Endothelial cell of umbilical vein (primary cell): Measurements from ENCODE around the gene ADCY3. TPM values are rescaled to one million over a fixed set of nuclear protein-coding genes. Genes with fewer than 3 reads are reported as not detected.

Source experiments
- BruUV-seq: library from RNA; stranded (reverse); fragments of 400-500 nt; replicated peaks from 2 replicates; lab custom pipeline; 2021; lab: Mats Ljungman, UMichigan
- CTCF ChIA-PET: fragments of 300-600, 350-600 bp; sonication (Branson Sonifier 250); formaldehyde crosslinking; loops from one replicate; lab custom pipeline; 2021; ENCODE audit warnings: antibody characterized with exemption, inconsistent platforms; lab: Charles Lee
- POLR2A ChIA-PET: fragments of 300-600, 350-600 bp; sonication (Branson Sonifier 250); formaldehyde crosslinking; loops from one replicate; lab custom pipeline; 2021; ENCODE audit warnings: antibody characterized with exemption, inconsistent platforms; lab: Charles Lee
- DNase-seq: peaks from one replicate; pipeline ENCODE4 v3.0.0-alpha.2; 2011; ENCODE audit warnings: low read depth, low spot score
- FAIRE-seq: peaks from 2 replicates; lab custom pipeline; 2011; peaks lifted over from hg19 to GRCh38; lab: Jason Lieb, UNC
- H2AFZ ChIP-seq: 2 replicates; pipeline ENCODE4 v1.6.0; 2012; ENCODE audit warnings: low read depth, low read length, control low read depth, inconsistent platforms
- H3K27ac ChIP-seq: 2 replicates; pipeline ENCODE4 v1.5.1; 2011; ENCODE audit warnings: low read depth, mild to moderate bottlenecking, control low read depth, low read length, moderate library complexity; ENCODE audit not compliant: insufficient read depth
- H3K27me3 ChIP-seq, 2 experiments: 2 replicates each; pipeline versions ENCODE4 v1.6.0 to v1.6.1; 2011; ENCODE audit warnings: low read length in 2 of 2, mixed read lengths in 1 of 2; ENCODE audit not compliant: control insufficient read depth in 2 of 2, insufficient read depth in 2 of 2
- H3K36me3 ChIP-seq, 2 experiments: 2 replicates in 1 of 2; 3 replicates in 1 of 2; pipeline ENCODE4 v1.5.1; 2011; ENCODE audit warnings: low read length in 2 of 2, mild to moderate bottlenecking in 1 of 2, moderate library complexity in 1 of 2; ENCODE audit not compliant: control insufficient read depth in 2 of 2, insufficient read depth in 2 of 2; ENCODE audit errors: extremely low read depth in 1 of 2
- H3K4me1 ChIP-seq: 3 replicates; pipeline ENCODE4 v1.5.1; 2011; ENCODE audit warnings: mild to moderate bottlenecking, low read length; ENCODE audit not compliant: control insufficient read depth, insufficient read depth; ENCODE audit errors: extremely low read depth
- H3K4me2 ChIP-seq: 2 replicates; pipeline ENCODE4 v1.6.1; 2011; ENCODE audit warnings: low read length, control low read depth, mixed read lengths; ENCODE audit not compliant: insufficient read depth
- H3K4me3 ChIP-seq, 3 experiments: fragments of 200-600 bp in 1 of 3; sonication (generic), shearing (Covaris generic) in 1 of 3; replicated peaks in 1 of 3; 2 replicates each; pipeline ENCODE4 v1.5.1; 2011 to 2016; ENCODE audit warnings: control low read depth in 3 of 3, low read length in 3 of 3, mild to moderate bottlenecking in 2 of 3, inconsistent platforms in 1 of 3, low read depth in 1 of 3, moderate library complexity in 1 of 3; ENCODE audit not compliant: insufficient read depth in 1 of 3
- H3K79me2 ChIP-seq: 2 replicates; pipeline ENCODE4 v1.6.0; 2012; ENCODE audit warnings: low read length, inconsistent platforms; ENCODE audit not compliant: control insufficient read depth, insufficient read depth
- H3K9ac ChIP-seq: replicated peaks from 2 replicates; pipeline ENCODE3; 2011; ENCODE audit warnings: low read length, control low read depth; ENCODE audit not compliant: insufficient read depth; ENCODE audit errors: extremely low read depth
- H3K9me1 ChIP-seq: replicated peaks from 3 replicates; pipeline ENCODE4 v1.6.0; 2011; ENCODE audit warnings: mild to moderate bottlenecking, low read length; ENCODE audit not compliant: control insufficient read depth, insufficient read depth; ENCODE audit errors: extremely low read depth
- H3K9me3 ChIP-seq: replicated peaks from 2 replicates; pipeline ENCODE4 v1.5.1; 2012; ENCODE audit warnings: low read length, inconsistent platforms; ENCODE audit not compliant: control insufficient read depth, insufficient read depth
- H4K20me1 ChIP-seq: replicated peaks from 2 replicates; pipeline ENCODE3; 2011; ENCODE audit warnings: mild to moderate bottlenecking, low read length; ENCODE audit not compliant: control insufficient read depth, insufficient read depth; ENCODE audit errors: extremely low read depth
- CTCF ChIP-seq, 2 donors: IDR thresholded peaks; 1 replicate in 1 of 2; 2 replicates in 1 of 2; pipeline ENCODE4 v1.5.1; 2011; ENCODE audit warnings: low read length in 2 of 2, mild to moderate bottlenecking in 2 of 2, moderate library complexity in 2 of 2, control low read depth in 1 of 2, inconsistent platforms in 1 of 2, low read depth in 1 of 2; ENCODE audit not compliant: insufficient read depth in 1 of 2; ENCODE audit errors: extremely low read depth in 1 of 2
- EZH2 ChIP-seq: IDR thresholded peaks from 2 replicates; pipeline ENCODE4 v1.6.1; 2012; ENCODE audit warnings: borderline replicate concordance, low read depth, mild to moderate bottlenecking, moderate library complexity, low read length, inconsistent platforms; ENCODE audit not compliant: severe bottlenecking
- FOS ChIP-seq: IDR thresholded peaks from 2 replicates; pipeline ENCODE4 v1.6.1; 2011; ENCODE audit warnings: mild to moderate bottlenecking, low read length, moderate library complexity, borderline replicate concordance; ENCODE audit not compliant: insufficient read depth
- GATA2 ChIP-seq: IDR thresholded peaks from 2 replicates; pipeline ENCODE4 v1.7.0; 2011; ENCODE audit warnings: low read depth, mild to moderate bottlenecking, moderate library complexity, mixed read lengths, low read length; ENCODE audit not compliant: insufficient read length, insufficient read depth
- MAX ChIP-seq: IDR thresholded peaks from 2 replicates; pipeline ENCODE4 v1.6.1; 2011; ENCODE audit not compliant: insufficient read depth, insufficient read length
- POLR2A ChIP-seq: IDR thresholded peaks from 2 replicates; pipeline ENCODE4 v1.6.1; 2012; ENCODE audit warnings: low read depth, mild to moderate bottlenecking, control low read depth, low read length
- POLR2AphosphoS5 ChIP-seq: IDR thresholded peaks from 2 replicates; pipeline ENCODE4 v1.6.1; 2012; ENCODE audit warnings: low read depth, mild to moderate bottlenecking, control low read depth, low read length, moderate library complexity; ENCODE audit not compliant: insufficient read depth
- dilution Hi-C: fragments of 300-500 bp; cut with MboI; formaldehyde crosslinking; loops from one replicate; pipeline ENCODE4 v1.15.0; 2019; ENCODE audit warnings: low sequenced_read_pairs; ENCODE audit not compliant: extremely low pct_ligation_motif_present
- intact Hi-C: fragments of 100-400 bp; cut with micrococcal nuclease; formaldehyde crosslinking; loops from one replicate; pipeline ENCODE4 v1.10.0; 2022
- polyA plus RNA-seq, 4 experiments: library from polyadenylated mRNA; depleted of rRNA in 3 of 4; stranded (reverse) in 3 of 4; unstranded in 1 of 4; fragments of >200 nt; gene quantifications; 2 replicates each; pipeline versions ENCODE4 v1.2.1 to v1.2.3, GENCODE V29; 2011 to 2012; ENCODE audit warnings: missing spikeins in 1 of 4
- total RNA-seq: library from RNA; stranded (reverse); gene quantifications from 2 replicates; pipeline ENCODE4 v1.2.3, GENCODE V29; 2021

The ADCY3 gene
- total and polyA plus RNA-seq, 2 donors (not counting 3 experiments of a cell fraction or from before 2014, with no cell fraction given) = 54.0 to 61.3 TPM

DNA sequence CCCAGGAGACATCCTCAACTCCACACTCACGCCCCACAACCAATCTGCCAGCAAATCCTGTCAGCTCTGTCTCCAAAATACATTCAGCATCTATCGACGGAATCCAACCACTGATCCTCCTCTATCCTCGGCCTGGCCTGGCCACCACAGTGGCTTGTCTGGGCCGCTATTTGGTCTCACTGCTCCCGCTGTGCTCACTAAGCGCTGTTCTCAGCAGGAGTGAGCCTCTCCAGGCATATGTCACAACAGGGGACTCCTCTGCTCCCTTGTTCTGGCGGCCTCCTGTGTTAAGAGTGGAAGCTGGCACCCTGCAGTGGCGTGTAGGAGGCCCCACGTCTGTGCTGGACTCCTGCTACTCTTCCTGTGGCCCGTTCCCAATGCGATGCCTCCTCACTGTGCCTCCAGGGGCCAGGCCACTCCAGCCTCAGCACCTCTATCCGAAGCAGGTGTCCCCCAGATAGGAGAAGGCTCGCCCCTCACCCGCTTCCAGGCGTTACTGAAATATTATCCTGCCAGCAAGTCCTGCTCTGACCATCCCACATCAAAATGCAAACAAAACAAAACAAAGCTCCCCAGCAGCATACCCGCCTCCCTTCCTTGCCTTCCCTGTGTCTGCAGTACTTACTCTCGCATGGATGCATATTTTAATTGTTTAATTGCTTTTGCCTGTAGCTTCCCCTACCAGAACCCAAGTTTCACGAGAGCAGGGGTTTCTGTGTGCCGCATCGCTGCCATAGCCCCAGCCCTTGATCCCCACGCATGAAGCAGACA, 86.9 kb downstream of the ADCY3 start:
- H3K27me3 ChIP-seq = no peaks in the 10 kb centered on the region
- H3K9ac ChIP-seq = no peak overlapping the region
- DNase-seq (no peak), FAIRE-seq (no peak)
- no peak overlapping the region for H3K4me2 ChIP-seq
- no TSS peak for BruUV-seq
- H3K9me3 ChIP-seq = no peaks in the 10 kb centered on the region
- no peaks in the 10 kb centered on the region for H3K9me1 ChIP-seq
- no peak overlapping the region for H3K27ac ChIP-seq
- peaks cover 0 to 5% of the 10 kb centered on the region in 2 experiments for H3K36me3 ChIP-seq
- intact Hi-C loops = no loop called here
- ChIA-PET CTCF (interaction anchor here (0.6 to 1.5 kb wide), 2 partner anchors 220 to 296 kb away, joined by 4 to 5 read pairs; no protein-coding TSS in a partner anchor), POLR2A (no interaction called here)
- H3K79me2 ChIP-seq = no peaks in the 10 kb centered on the region
- dilution Hi-C loops = no loop called here
- H3K4me3 ChIP-seq = no peak overlapping the region
- H4K20me1 ChIP-seq = no peaks in the 10 kb centered on the region
- no peak for TF ChIP-seq EZH2
- TF ChIP-seq CTCF (IDR thresholded peaks at IDR 0.05; ENCODE audit: extremely low read depth in 1 of 2, insufficient read depth in 1 of 2, low read depth in 1 of 2, low read length in 2 of 2) = no peak
- no peak for TF ChIP-seq POLR2A
- no peak for TF ChIP-seq FOS
- no peak for TF ChIP-seq POLR2AphosphoS5
- TF ChIP-seq GATA2 = no peak
- no peak for TF ChIP-seq MAX
- no peak overlapping the region for H2AFZ ChIP-seq
- H3K4me1 ChIP-seq = no peaks in the 10 kb centered on the region
